ENCODE results near the gene TMEM138.

- TF ChIP-seq POLR2AphosphoS5 (IDR thresholded peaks at IDR 0.05; ENCODE audit: low read depth) (no peak), CTCF (IDR thresholded peaks at IDR 0.05; ENCODE audit: insufficient read depth, low read length) (no peak), REST (IDR thresholded peaks at IDR 0.05; ENCODE audit: insufficient replicate concordance, low read depth) (no peak), SPI1 (IDR thresholded peaks at IDR 0.05; ENCODE audit: borderline replicate concordance, low read depth) (no peak)
Observed at GRCh38 chr11:61401573-61401972, 39.4 kb downstream of the TMEM138 start.
